Posterior cingulate gyrus (tissue), 11 donors: ENCODE results near the gene USP21.

Experiments used
- DNase-seq, 10 donors: peaks; one replicate each; pipeline versions ENCODE4 v3.0.0 to v3.0.0-alpha.2; 2020 to 2021; ENCODE audit warnings: mixed read lengths in 3 of 10
- intact Hi-C: fragments of 100-400 bp; cut with DNase I; formaldehyde crosslinking; loops from one replicate; pipeline ENCODE4 v1.15.1; 2023

USP21 gene

DNA sequence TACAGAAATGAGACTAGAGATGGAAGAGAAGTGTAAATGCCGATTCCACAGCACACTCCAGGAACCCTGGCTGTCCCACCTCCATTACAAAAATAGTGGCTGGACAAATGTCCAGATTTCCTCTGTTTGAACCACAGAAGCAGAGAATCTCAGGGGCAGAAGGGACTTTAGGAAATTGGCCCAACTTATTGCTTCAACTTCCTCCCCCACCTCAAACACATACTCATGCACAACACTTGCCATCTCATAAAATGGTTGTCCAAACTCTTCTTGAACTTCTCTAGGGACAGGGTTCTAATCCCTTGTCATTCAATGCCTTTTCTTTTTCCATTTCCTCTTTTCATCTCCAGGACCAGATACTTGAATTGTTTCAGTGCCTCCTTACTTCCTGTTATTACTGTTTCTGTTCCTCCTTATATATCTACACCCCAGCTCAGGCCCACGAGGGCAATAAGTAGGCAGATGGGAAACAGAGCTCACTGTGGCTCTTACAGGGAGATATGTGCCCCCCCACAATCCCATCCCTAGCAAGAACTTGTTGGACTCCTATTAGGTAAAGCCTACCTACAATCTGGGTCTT, 26.5 kb downstream of the USP21 start:
- no peak for DNase-seq
- intact Hi-C loops = no loop called here

DNA sequence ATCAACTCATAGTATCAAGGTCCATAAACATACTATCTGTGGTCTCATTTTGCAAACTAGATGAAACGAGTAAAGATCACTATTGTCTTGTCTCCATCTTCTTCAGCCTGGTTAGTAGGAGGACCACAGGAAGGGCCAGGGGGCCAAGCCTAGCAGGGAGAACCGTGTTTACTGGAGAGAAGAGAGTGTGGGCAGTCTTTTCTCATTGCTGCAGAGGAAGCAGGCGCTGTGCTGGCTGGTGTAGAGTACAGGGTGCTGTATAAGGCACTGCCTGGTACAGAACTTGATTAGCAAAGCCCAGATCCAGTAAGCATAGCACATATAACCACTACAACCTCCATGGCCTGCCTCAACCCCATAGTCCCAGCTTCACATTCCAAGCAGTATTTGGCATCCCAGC, 28.0 kb downstream of the USP21 start:
- peak in 2 of 10 donors; percentile 74 to 76 for DNase-seq
- intact Hi-C loops = no loop called here

DNA sequence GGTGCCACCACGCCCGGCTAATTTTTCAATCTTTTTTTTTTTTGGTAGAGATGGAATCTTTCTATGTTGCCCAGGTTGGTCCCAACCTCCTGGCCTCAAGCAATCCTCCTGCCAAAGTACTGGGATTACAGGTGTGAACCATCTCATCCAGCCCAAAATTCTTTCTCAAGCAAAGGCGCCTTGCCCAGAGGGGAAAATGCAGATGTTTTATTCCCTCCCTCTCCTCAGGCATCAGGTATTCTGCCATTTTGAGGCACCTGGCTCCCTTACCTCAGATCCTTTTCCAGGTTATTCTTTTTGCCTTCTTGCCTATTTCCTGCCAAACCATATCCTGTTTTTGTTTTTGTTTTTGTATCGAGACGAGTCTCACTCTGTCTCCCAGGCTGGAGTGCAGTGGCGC, 29.1 kb downstream of the USP21 start:
- intact Hi-C loops = no loop called here
- DNase-seq = peak in 1 of 10 donors; percentile 5

GRCh38 chr1:161189036-161189435, 29.7 kb downstream of the USP21 start:
- no peak for DNase-seq
- intact Hi-C loops = no loop called here

DNA sequence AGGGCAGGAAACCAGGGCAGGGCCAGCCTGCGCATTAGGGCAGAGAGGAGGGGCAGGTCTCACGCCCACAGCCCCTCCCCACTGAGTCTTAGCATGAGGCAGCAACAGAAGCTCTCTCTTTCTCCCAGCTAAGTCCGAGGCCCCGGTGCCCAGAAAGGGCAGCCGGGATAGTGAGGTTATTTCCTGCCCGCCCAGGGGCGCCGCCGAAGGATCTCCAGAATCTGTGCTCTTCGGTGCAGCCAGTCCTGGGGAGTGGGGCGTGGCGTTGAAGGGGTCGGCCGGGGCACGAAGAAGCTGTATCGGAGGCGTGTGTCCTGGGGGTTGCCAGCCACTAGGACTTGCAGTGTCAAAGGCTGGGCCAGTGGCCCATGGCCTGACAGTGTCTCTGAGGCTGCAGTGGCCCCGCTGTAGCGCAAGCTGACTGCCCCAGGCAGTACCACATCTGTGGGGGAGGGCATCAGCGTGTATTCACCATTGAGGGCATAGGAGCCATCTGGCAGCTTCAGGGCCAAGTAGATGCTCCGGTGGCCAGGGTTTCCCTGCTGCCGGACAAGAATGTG, 31.7 kb downstream of the USP21 start:
- peak in 4 of 10 donors; percentile 41 to 92 (median 70) for DNase-seq
- intact Hi-C loops = loop anchor here (5.0 to 10.0 kb wide), 2 partner anchors 36 to 194 kb away; partner anchors contain the start of gene TOMM40L

- peak in 1 of 10 donors; percentile 68 for DNase-seq
- intact Hi-C loops = loop anchor here (5.0 to 10.0 kb wide), 2 partner anchors 35 to 193 kb away; partner anchors contain the start of gene TOMM40L
Observed at GRCh38 chr1:161191971-161192370, 32.7 kb downstream of the USP21 start.

DNA sequence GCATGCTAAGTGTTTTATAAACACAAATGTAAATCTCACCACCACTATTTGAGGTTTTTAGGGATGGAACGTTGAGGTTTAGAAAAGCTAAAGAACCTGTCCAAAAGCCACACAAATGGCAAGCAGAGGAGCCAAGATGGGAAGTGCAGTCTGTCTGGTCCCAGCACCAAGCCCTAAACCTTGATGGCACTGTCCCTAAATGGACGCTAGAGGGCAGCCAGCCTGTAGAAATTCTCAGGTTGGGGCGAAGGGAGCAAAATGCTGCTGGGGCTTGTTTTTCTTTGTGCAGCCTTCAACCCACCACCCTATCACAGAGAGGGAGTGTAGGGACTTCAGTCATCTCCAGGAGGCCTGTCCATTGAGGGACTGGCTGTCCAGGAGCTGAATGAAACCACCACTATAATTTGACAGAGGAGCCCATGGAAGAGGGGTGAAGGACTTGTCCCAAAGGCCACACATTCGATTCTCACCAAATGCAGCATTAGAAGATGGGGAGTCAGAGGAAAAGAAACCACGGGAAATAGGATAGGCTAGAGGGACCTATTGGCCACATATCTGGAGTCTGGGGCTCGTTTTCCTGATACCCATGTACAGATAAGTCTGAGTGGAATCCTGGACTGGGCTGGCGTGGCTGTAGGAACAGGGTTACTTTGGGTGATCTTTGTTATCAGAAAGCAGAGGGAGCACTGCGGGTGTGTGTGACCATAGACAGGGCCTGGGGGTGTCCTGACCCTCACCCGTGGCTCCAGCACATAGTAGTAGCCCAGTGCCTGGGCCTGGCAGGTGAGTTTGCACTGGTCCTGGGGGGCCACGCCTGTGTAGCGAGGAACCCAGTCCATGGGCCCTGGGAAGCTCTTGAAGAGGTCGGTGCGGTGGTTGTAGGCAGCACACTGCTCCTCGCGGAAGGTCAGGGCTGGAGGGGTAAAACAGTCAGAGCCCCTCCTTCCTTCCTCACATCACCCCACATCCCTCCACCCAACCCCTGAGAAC, 33.5 kb downstream of the USP21 start:
- peak in 6 of 10 donors; percentile 67 to 94 (median 74) for DNase-seq
- intact Hi-C loops = loop anchor here (5.0 to 10.0 kb wide), 2 partner anchors 35 to 192 kb away; partner anchors contain the start of gene TOMM40L

DNA sequence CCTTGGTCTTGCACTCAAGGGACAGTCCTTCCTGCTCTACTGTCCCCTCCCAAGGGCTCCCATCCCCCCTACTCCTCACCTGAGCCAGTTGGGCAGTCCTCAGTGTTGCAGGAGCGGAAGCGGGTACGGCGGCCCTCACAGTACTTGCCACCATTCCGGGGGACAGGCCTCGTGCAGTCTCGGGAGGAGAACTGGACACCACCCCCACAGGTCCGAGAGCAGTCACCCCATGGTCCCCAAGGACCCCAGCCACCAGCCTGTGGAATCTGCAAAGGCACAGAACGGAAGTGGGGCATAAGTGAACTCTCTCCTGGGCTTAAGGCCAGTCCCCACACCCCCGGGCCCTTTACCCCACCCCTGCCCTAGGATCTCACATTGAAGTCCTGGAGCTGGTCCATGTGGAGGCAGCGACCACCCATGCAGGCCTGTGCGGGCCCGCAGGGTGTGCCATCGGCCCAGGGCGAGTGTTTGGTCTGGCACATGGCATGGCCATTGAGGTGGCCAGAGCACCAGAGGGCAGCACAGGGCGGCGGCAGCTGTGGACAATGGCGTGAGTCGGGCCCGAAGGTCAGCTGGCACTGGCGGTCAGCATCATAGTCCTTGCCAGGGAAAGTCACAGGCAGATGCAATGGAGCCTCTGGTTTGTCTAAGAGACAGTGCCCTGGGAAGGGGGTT, 34.4 kb downstream of the USP21 start:
- intact Hi-C loops = loop anchor here (5.0 to 10.0 kb wide), 2 partner anchors 34 to 191 kb away; partner anchors contain the start of gene TOMM40L
- peak; percentile 68 to 97 (median 82) for DNase-seq

GRCh38 chr1:161195171-161195570, 35.9 kb downstream of the USP21 start:
- intact Hi-C loops = loop anchor here (10.0 kb wide), 1 partner anchor 190 kb away; no protein-coding TSS in a partner anchor

GRCh38 chr1:161196111-161196510, 36.8 kb downstream of the USP21 start:
- intact Hi-C loops = loop anchor here (10.0 kb wide), 1 partner anchor 189 kb away; no protein-coding TSS in a partner anchor
- peak in 1 of 10 donors; percentile 73 for DNase-seq

More at GRCh38 chr1:161195171-161195570, 35.9 kb downstream of the USP21 start:
- DNase-seq = peak in 2 of 10 donors; percentile 25 to 88

- peak in 2 of 10 donors; percentile 43 to 82 for DNase-seq
- intact Hi-C loops = loop anchor here (10.0 kb wide), 1 partner anchor 188 kb away; no protein-coding TSS in a partner anchor
Observed at GRCh38 chr1:161196521-161197451, 37.5 kb downstream of the USP21 start.

DNA sequence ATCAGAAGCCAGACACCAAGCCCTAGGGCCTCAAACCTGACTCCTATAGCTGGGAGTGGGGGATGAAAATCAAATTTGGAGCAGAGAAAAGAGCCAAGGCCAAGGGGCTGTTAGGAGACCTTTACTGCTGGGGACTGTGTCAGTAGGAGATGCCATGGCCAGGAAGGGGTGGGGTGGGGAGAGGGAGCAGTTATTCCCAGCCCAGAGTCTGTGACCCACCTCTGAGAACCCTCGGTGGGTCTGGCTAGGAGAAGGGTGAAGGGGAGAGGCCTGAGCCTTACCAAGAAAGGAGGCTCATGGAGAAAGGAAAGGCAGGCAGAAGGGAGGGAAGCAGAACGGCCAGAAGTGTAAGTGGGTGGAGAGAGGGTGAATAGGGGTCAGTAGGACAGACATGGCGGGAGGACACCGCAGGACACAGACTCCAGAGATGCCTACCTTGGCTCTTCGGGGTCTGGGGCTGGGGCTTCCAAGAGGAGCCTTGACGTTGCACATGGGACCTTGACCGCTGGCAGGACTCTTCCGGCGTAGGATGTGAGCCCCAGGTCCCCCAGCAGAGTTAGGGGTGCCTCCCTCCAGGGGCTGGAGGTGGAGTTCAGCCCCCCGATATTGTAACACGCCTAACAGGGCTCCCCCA, 38.4 kb downstream of the USP21 start:
- peak in 1 of 10 donors; percentile 47 for DNase-seq
- intact Hi-C loops = loop anchor here (10.0 kb wide), 1 partner anchor 187 kb away; no protein-coding TSS in a partner anchor

DNA sequence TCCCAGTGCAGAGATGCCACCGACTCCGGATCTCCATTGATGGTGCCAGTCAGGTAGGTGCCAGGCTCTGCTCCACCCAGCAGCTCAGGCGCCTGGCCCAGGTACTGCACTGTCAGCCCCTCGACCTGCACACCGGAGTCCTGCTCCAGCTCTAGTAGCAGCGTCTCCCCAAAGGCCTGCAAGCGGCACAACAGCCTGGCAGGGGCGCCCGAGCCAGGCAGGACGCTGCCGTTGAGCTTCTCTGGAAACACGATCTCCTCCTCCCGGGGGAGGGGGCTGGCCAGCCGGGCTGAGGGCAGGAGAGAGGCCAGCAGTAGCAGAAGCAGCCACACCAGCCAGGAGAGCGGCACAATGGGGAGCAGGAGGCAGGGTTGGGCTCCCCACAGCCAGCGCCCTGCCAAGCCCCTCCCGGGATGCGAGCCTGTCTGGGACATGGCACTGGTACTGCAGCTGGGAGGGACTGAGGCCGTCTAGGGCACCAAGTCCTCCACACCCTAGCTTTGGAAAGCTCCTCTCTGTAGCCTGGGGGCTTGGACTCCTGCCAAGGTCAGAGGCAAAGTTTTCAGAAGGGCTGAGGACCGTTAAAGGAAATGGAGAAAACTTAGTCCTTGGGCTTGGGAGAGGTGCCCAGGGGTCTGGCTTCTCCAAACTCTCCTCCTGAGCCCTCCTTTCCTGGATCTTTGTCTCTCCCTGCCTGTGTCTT, 39.0 kb downstream of the USP21 start:
- DNase-seq = peak in 6 of 10 donors; percentile 33 to 91 (median 78)
- intact Hi-C loops = loop anchor here (10.0 kb wide), 1 partner anchor 186 kb away; no protein-coding TSS in a partner anchor

GRCh38 chr1:161198897-161199431, 39.7 kb downstream of the USP21 start, which contains the start of gene ADAMTS4:
Gene ADAMTS4, minus strand, starts transcription at chr1:161199054. Its CDS starts 427 bp downstream, at chr1:161198627.
- peak; percentile 55 to 98 (median 84) for DNase-seq
- intact Hi-C loops = loop anchor here (10.0 kb wide), 1 partner anchor 186 kb away; no protein-coding TSS in a partner anchor

DNA sequence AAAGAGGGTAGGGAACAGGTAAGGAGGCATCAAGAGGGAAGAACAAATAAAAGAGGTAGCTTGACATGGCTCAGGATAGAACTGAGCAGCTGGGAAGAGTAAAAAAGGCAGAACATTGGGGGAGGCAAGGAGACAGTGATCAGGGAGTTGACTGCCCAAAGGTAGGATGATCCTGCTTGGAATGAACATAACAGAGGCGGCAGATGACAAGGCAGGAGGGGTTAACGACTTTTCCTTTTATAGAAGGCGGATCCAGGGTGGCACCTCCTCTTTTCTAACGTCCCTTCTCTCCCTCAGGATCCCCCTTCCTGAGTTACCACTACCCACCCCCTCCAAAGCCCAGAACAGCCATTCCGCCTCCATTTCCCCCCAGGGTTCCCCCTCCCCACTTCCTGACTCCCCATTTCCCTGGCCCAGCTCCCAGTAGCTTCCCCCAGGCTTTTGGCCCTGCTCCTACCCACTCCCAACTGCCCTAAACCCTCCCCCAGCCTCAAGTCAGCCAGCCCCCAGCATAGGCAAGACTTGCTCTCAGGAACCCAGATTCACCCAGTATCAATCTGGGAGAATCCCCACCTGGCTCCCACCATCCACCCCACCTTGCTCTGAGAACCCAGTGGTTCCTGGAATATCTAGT, 40.3 kb downstream of the USP21 start:
- intact Hi-C loops = loop anchor here (10.0 kb wide), 1 partner anchor 185 kb away; no protein-coding TSS in a partner anchor

GRCh38 chr1:161200421-161200991, 41.2 kb downstream of the USP21 start:
- peak in 8 of 10 donors; percentile 43 to 95 (median 74) for DNase-seq
- intact Hi-C loops = no loop called here

More for the DNA sequence above, 40.3 kb downstream of the USP21 start:
- DNase-seq = peak in 1 of 10 donors; percentile 58
